Right atrium auricular region (tissue), 2 donors: ENCODE measurements around the gene BMP7. TPM values are rescaled to one million over a fixed set of nuclear protein-coding genes. Genes with fewer than 3 reads are reported as not detected.

Experiments
- DNase-seq: peaks from one replicate; pipeline ENCODE4 v3.0.0-alpha.2; 2019; ENCODE audit warnings: low spot score
- H3K27ac ChIP-seq, 2 donors: fragments of 200-600 bp; sonication (generic); 1 replicate in 1 of 2; 2 replicates in 1 of 2; pipeline ENCODE4 v1.5.1; 2016 to 2019
- H3K27me3 ChIP-seq, 2 donors: fragments of 200-600 bp; sonication (generic); one replicate each; pipeline versions ENCODE4 v1.5.1 to v1.6.0; 2017 to 2019
- H3K36me3 ChIP-seq: fragments of 200-600 bp; sonication (generic); one replicate; pipeline ENCODE4 v1.5.1; 2016
- H3K4me1 ChIP-seq, 2 donors: fragments of 200-600 bp; sonication (generic); one replicate each; pipeline versions ENCODE4 v1.5.1 to v1.6.0; 2017 to 2019
- H3K4me3 ChIP-seq, 2 donors: fragments of 200-600 bp; sonication (generic); 1 replicate in 1 of 2; 2 replicates in 1 of 2; pipeline ENCODE4 v1.5.1; 2017 to 2019; ENCODE audit warnings: mild to moderate bottlenecking in 1 of 2, moderate library complexity in 1 of 2
- H3K9me3 ChIP-seq, 2 donors: fragments of 200-600 bp; sonication (generic); one replicate each; pipeline ENCODE4 v1.5.1; 2019
- total RNA-seq, 2 donors: library from RNA; depleted of rRNA; stranded (reverse); fragments of >200 nt; gene quantifications; one replicate each; pipeline ENCODE4 v1.1.0, GENCODE V29; 2016
- TF ChIP-seq, protein P1 (sequence below), 2 donors: fragments of 200-600 bp; sonication (generic); IDR thresholded peaks; one replicate each; pipeline ENCODE4 v1.5.1; 2019; ENCODE audit warnings: antibody characterized with exemption in 2 of 2

Gene BMP7
- total RNA-seq, 2 donors from 2014 or later: 15.1 to 23.0 TPM

DNA sequence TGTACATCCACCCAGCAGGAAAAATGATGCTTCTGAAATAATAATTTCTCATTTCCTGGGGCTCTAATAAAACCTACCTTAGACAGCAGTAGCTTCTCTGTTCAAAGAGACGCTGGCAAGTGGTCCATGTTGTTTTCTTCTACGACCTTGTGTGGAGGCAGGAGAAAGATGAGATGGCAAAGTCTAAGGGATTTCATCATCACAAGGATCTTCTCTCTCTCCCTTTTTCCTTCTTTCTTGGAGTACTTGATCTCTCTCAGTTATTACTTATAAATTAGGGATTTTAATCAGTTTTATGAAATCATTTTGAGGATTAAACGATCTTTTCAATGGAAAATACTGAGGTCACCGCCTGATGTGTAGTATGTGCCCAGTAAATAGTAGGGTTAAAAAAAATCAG is 147.5 kb downstream of the BMP7 start:
- TF ChIP-seq, protein P1, sequence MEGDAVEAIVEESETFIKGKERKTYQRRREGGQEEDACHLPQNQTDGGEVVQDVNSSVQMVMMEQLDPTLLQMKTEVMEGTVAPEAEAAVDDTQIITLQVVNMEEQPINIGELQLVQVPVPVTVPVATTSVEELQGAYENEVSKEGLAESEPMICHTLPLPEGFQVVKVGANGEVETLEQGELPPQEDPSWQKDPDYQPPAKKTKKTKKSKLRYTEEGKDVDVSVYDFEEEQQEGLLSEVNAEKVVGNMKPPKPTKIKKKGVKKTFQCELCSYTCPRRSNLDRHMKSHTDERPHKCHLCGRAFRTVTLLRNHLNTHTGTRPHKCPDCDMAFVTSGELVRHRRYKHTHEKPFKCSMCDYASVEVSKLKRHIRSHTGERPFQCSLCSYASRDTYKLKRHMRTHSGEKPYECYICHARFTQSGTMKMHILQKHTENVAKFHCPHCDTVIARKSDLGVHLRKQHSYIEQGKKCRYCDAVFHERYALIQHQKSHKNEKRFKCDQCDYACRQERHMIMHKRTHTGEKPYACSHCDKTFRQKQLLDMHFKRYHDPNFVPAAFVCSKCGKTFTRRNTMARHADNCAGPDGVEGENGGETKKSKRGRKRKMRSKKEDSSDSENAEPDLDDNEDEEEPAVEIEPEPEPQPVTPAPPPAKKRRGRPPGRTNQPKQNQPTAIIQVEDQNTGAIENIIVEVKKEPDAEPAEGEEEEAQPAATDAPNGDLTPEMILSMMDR (IDR thresholded peaks at IDR 0.05): no peak

More for the DNA sequence above, 147.5 kb downstream of the BMP7 start:
- Histone ChIP-seq H3K27me3 (no peaks in the 10 kb centered on the region), H3K36me3 (no peaks in the 10 kb centered on the region), H3K4me3 (no peak overlapping the region), H3K9me3 (no peaks in the 10 kb centered on the region), H3K27ac (no peak overlapping the region), H3K4me1 (no peaks in the 10 kb centered on the region)
- DNase-seq: no peak

Other genes starting within 250 kb of the BMP7 start
- gene SPO11, start 63.2 kb upstream of the BMP7 start, total RNA-seq: not detected
- 10 to 100 TPM; 11.6 to 11.8 TPM for gene RAE1, start 84.6 kb upstream of the BMP7 start, total RNA-seq
- 100 to 1,000 TPM; 127 to 151 TPM for gene RBM38, start 124.8 kb upstream of the BMP7 start, total RNA-seq